Measurements from ENCODE around the gene CHAF1A. TPM values are rescaled to one million over a fixed set of nuclear protein-coding genes. Genes with fewer than 3 reads are reported as not detected.

Gene CHAF1A
- total RNA-seq, 3 donors from 2014 or later: 6.3 to 8.2 (median 7.9) TPM

- DNase-seq (ENCODE audit: low spot score in 2 of 2): no peak
- TF ChIP-seq CTCF (IDR thresholded peaks at IDR 0.05): no peak
- no peak for TF ChIP-seq POLR2AphosphoS5 (IDR thresholded peaks at IDR 0.05)
- TF ChIP-seq POLR2A (IDR thresholded peaks at IDR 0.05): no peak
- Histone ChIP-seq H3K4me1 (peaks cover 8 to 9% of the 10 kb centered on the region in 2 donors), H3K9me3 (no peaks in the 10 kb centered on the region), H3K4me3 (no peak overlapping the region), H3K36me3 (no peaks in the 10 kb centered on the region), H3K27ac (no peak overlapping the region), H3K27me3 (no peaks in the 10 kb centered on the region)
- intact Hi-C loops (cut with DNase I; ENCODE audit: low total_unique reads): loop anchor here (10.0 kb wide), 2 partner anchors 99 to 1361 kb away; partner anchors contain the start of genes CATSPERD and LONP1
Observed at GRCh38 chr19:4363571-4364304, 38.7 kb upstream of the CHAF1A start.

DNA sequence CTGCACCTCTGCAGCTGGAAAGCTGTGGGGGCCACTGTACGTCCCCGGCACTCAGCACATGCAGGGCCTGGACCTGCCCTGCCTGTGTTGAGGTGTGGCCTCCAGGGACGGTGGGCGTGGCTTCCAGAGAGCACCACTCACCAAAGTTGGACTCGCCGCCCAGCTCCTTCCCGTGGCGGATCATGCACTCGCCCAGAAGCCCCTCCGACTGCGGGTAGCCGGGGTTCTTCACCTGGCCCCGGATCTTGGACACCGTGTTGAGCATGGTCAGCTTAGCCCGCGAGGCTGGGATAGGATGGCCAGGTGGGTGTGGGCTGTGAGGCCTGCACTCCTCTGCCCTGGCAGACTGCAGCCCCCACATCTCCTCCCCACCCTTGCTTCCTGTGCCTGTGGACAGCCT lies 37.1 kb upstream of the CHAF1A start:
- H3K27me3 ChIP-seq: no peaks in the 10 kb centered on the region
- H3K9me3 ChIP-seq: no peaks in the 10 kb centered on the region
- TF ChIP-seq POLR2AphosphoS5 (IDR thresholded peaks at IDR 0.05) (no peak), POLR2A (IDR thresholded peaks at IDR 0.05) (no peak), CTCF (IDR thresholded peaks at IDR 0.05) (no peak)
- H3K4me3 ChIP-seq: no peak overlapping the region
- H3K27ac ChIP-seq: no peak overlapping the region
- DNase-seq (ENCODE audit: low spot score in 2 of 2): no peak
- no peaks in the 10 kb centered on the region for H3K36me3 ChIP-seq
- intact Hi-C loops (cut with DNase I; ENCODE audit: low total_unique reads): loop anchor here (10.0 kb wide), 2 partner anchors 101 to 1359 kb away; partner anchors contain the start of genes CATSPERD and LONP1
- H3K4me1 ChIP-seq: peaks cover 20 to 21% of the 10 kb centered on the region in 2 donors

DNA sequence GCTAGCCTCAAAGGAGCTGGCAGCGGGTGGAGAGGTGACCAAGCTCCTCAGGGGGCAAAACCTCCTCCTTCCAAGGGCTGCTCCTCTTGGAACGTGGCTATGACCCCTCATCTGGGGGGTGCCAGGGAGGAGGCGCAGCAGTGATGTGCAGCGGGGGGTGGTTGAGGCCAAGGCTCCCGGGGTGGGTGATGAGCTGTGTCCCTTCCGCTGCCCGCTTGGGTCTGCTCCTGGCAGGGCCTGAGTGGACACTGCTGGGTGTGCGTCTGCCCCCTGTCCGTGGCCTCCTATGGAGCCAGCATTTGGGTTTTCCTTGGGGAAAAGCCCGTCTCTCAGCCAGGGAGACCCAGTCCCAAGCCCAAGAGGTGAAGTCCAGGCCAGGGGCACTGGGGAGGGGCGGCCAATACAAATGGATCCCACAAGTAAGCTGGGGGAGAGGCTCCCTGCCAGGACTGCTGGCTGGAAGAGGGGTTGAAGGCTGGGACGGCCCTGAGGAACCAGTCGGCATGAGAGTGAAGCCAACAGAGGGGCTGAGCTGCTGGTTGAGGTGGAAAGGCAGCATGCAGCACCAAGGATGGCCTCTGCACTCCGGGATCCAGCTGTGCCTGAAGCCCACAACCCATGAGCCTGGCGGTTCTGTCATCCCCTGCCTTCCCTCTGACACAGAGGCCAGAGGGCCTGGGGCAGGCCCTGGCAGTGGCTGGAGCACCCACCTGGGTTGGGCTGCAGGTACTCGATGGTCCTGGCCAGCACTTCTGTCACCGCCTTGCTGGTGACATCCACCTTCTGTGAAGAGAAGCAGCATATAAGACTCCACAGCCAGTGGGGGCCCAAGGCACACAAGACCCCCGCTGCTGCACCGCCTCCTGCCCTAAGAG lies 36.4 kb upstream of the CHAF1A start:
- no peak overlapping the region for H3K4me3 ChIP-seq
- no peaks in the 10 kb centered on the region for H3K36me3 ChIP-seq
- intact Hi-C loops (cut with DNase I; ENCODE audit: low total_unique reads): loop anchor here (10.0 kb wide), 2 partner anchors 101 to 1359 kb away; partner anchors contain the start of genes CATSPERD and LONP1
- H3K9me3 ChIP-seq: no peaks in the 10 kb centered on the region
- H3K4me1 ChIP-seq: peaks cover 21 to 27% of the 10 kb centered on the region in 2 donors
- H3K27me3 ChIP-seq: no peaks in the 10 kb centered on the region
- H3K27ac ChIP-seq: no peak overlapping the region
- no peak for DNase-seq (ENCODE audit: low spot score in 2 of 2)
- no peak for TF ChIP-seq CTCF (IDR thresholded peaks at IDR 0.05)
- TF ChIP-seq POLR2A (IDR thresholded peaks at IDR 0.05): no peak
- TF ChIP-seq POLR2AphosphoS5 (IDR thresholded peaks at IDR 0.05): no peak

- intact Hi-C loops (cut with DNase I; ENCODE audit: low total_unique reads): loop anchor here (1.0 to 10.0 kb wide), 3 partner anchors 40 to 1358 kb away; partner anchors contain the start of genes CATSPERD and LONP1
- H3K27ac ChIP-seq: no peak overlapping the region
- H3K36me3 ChIP-seq: no peaks in the 10 kb centered on the region
- TF ChIP-seq POLR2A (IDR thresholded peaks at IDR 0.05) (no peak), POLR2AphosphoS5 (IDR thresholded peaks at IDR 0.05) (no peak), CTCF (IDR thresholded peaks at IDR 0.05) (no peak)
- H3K27me3 ChIP-seq: no peaks in the 10 kb centered on the region
- H3K4me1 ChIP-seq: peaks cover 21 to 35% of the 10 kb centered on the region in 2 donors
- no peak overlapping the region for H3K4me3 ChIP-seq
- no peak for DNase-seq (ENCODE audit: low spot score in 2 of 2)
- H3K9me3 ChIP-seq: no peaks in the 10 kb centered on the region
Observed at GRCh38 chr19:4366666-4367335, 35.6 kb upstream of the CHAF1A start.

Measured in breast epithelium (tissue), 4 donors.